GM18907 (cell line): Measurements from ENCODE around the gene DZIP3.
"Not testable (repeated sequence)": the region's sequence is repeated elsewhere in the genome, so short reads cannot be mapped to it uniquely, and the experiment has no call there.

Experiments
- ATAC-seq: cut with Tn5 transposase; IDR thresholded peaks from one replicate; pipeline ENCODE4 v1.9.1; 2021; ENCODE audit warnings: mild to moderate bottlenecking, moderate library complexity; ENCODE audit not compliant: unreplicated experiment

Gene DZIP3

DNA sequence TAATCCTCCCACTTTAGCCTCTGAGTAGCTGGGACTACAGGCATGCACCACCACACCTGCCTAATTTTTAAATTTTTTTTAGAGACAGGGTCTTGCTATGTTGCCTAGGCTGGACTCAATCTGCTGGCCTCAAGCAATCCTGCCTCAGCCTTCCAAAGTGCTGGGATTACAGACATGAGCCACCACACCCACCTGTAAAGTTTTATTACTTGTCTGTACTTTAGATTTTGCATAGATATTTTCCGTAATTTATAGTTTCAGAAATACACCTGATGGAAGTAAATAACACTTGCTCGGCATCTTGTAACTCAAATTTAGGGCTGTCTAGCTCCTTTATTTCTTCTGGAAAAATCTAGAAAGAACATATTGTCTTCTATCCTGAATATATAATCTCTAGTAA lies 5.8 kb downstream of the DZIP3 start:
- no peak for ATAC-seq

GRCh38 chr3:108598375-108598774 lies 8.9 kb downstream of the DZIP3 start:
- no peak for ATAC-seq

DNA sequence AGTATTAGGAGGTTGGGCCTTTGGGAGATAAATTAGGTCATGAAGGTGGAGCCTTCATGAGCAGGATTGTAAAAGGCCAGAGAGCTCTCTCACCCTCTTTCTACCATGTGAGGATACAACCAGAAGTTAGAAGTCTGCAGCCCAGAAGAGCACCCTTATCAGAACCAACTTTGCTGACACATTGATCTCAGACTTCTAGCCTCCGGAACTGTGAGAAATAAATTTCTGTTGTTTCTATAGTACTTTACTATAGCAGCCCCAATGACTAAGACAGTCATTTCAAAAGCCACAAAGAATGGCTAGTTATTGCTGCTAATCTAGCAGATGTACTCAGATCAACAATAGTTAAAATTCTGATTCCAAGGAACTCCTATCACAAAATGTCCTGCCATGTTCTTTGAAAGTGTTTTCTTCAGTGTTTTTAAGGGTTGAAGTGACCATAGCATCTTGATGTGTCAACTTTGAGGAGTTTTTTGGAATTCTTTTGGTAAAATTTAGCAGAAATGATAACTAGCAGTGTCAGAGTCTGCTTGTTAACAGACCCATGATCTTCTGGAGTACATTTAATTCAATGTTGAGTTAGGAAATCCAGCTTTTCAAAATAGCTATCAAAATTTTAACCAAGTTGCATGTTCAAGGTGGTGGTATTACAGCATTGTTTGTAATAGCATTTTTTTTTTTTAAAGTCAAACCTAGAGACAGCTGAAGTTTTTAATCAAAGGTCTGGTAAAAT lies 10.3 kb downstream of the DZIP3 start:
- no peak for ATAC-seq

DNA sequence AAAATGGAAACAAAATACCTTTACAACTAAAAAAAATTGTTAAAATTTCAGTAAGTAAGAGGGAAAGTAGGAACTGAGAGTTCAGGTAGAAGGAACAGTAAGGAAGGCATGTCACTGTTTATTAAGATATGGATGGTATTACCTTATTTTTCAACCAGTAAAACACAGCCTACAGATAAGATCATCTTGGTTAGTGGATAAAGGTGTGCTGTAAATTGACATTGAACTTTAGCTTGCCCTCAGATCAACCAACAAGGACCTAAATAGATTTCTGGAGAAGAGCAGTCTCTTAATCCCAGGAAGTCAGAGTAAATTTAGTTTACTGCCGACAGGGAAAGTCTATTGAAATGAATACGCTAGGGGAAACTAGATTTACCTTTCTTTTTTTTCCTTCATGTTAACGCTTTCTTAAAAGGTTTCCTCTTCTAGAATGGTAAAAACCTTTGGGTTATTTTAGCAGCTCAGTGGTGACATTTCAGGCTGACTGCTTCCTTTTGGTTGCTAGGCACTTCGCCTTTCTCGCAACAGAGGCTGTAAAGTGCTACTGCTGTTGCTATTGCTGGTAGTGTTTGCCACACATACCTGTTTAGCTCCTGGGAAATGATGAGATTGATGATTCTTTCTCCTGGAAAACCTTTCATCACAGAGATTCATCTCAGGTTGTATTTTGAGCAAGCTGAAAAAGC lies 12.9 kb downstream of the DZIP3 start:
- ATAC-seq = peak; percentile 77

GRCh38 chr3:108602935-108603294 lies 13.4 kb downstream of the DZIP3 start:
- no peak for ATAC-seq

DNA sequence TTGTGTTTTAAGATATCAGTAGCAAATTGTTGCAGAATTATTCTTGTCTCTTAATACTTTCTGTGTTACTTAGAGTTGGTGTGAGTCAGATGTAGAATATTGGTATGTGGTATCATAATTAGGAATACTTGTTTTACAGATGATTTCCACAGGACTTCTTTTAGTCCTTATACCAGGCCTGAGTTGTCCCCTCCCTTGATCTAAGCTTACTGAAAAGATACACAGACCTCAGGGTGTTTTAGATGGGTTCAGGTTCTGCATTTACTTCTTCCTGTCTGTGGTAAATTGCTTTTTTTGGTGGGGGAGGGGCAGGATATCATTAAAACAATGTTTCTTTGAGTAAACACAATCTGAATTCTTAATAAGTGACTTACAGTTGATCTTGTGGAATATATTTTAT lies 14.2 kb downstream of the DZIP3 start:
- ATAC-seq = no peak

- ATAC-seq = no peak
These were observed 15.5 kb downstream of the DZIP3 start for GRCh38 chr3:108605028-108605427.

GRCh38 chr3:108605491-108605890 lies 16.0 kb downstream of the DZIP3 start:
- no peak for ATAC-seq

GRCh38 chr3:108608750-108609149 lies 19.2 kb downstream of the DZIP3 start:
- no peak for ATAC-seq

GRCh38 chr3:108610651-108611050 lies 21.1 kb downstream of the DZIP3 start:
- no peak for ATAC-seq

DNA sequence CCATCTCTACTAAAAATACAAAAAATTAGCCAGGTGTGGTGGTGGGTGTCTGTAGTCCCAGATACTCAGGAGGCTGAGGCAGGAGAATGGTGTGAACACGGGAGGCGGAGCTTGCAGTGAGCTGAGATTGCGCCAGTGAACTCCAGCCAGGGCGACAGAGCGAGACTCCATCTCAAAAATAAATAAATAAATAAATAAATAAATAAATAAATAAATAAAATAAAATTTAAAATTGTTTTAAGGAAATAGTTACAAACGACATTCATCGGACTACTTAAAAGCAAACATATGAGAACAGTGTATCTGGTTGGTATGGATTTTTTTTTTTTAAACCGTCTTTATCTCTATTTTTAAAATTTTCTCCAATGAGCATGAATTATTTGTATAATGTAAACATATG lies 26.6 kb downstream of the DZIP3 start:
- ATAC-seq = not testable (repeated sequence)

DNA sequence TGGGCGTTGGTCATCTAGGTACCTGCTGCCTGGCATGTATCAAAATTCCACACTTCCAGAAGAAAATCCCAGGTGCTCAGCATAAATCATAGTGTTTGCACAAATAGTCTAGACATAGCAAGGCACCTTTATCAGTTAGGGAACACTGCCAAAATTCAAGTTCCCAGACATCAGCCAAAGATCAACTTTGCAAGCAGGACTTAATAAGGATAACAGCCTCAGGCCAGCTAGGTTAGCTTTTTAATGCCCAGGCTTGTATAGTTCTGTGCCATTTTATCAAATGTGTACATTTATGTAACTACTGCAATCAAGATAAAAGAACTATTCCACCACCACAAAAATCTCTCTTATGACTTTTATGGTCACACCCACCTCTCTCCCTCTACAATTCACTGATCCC lies 30.7 kb downstream of the DZIP3 start:
- ATAC-seq = no peak

DNA sequence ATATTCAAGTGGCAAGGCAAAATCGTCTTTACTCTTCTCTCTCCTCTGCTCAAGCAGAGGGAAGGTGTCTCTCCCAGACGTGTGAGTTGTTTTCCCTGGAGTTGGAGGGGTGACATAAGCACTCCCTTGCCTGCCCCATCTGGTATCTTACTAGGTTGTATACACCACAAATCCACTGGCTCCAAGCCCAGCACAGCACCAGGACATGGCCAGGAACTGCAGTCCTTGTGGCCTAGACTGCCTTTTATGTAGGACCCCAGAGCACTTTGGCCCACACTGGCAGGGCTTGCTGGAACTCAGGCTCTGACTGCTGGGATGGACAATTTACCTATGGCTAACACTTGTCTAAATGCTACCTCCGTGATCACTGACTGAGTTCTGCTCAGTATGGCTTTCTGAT lies 34.0 kb downstream of the DZIP3 start:
- no peak for ATAC-seq

- no peak for ATAC-seq
These were observed 40.5 kb downstream of the DZIP3 start for GRCh38 chr3:108629974-108630373.

GRCh38 chr3:108642526-108642925 lies 53.0 kb downstream of the DZIP3 start:
- ATAC-seq = no peak

DNA sequence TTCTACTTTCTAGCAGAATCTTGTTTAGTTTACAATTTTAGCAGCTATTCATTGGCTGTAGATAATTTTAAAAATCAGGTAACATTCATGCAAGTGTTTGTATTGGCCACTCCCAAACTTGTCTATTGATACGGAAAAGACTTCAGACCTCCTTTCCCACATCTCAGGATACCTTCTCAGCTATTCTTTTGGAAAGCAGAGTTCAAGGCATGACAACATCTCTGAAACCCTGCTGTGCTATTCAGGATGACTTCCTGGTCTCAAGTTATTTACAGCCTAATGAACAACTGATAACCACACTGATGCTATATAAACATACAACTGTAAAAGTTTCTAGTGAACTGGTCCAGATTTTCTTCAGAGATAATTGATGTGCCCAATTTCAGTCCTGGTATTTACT lies 55.8 kb downstream of the DZIP3 start:
- ATAC-seq = no peak

DNA sequence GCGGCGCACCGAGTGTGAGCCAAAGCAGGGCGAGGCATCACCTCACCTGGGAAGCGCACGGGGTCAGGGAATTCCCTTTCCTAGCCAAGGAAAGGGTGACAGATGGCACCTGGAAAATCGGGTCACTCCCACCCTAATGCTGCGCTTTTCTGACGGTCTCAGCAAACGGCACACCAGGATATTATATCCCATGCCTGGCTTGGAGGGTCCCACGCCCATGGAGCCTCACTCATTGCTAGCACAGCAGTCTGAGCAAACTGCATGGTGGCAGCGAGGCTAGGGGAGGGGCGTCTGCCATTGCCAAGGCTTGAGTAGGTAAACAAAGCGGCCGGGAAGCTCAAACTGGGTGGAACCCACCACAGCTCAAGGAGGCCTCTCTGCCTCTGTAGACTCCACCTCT lies 66.1 kb downstream of the DZIP3 start:
- not testable (repeated sequence) for ATAC-seq

- no peak for ATAC-seq
These were observed 72.2 kb downstream of the DZIP3 start for GRCh38 chr3:108661699-108662098.

DNA sequence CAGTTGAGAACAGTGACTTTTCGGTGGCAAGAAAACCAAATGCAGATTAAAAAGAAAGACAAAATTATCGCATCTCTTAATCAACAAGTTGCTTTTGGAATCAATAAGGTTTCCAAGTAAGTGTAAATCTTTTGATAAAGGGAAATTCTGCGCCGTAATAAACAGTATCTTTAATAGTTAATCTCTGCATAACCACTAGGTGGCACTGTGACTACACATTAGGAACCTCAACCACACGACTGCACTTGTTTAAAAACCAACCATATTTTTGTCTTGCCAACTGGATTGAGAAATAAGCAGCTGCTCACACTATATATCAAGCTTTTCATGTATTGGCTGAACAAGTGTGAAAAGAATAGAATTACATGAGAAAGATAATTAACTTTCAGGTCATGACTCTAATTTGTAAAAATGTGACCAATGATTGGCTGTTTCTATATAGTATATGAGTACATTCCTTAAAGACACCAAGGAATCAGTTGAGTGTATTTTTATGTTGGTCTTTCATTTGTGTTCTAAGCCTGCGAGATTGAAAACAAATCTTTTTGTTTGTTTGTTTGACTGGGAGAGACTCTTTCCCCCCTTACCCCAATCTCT lies 72.7 kb downstream of the DZIP3 start:
- ATAC-seq = peak; percentile 87

GRCh38 chr3:108664266-108664665 lies 74.7 kb downstream of the DZIP3 start:
- no peak for ATAC-seq

DNA sequence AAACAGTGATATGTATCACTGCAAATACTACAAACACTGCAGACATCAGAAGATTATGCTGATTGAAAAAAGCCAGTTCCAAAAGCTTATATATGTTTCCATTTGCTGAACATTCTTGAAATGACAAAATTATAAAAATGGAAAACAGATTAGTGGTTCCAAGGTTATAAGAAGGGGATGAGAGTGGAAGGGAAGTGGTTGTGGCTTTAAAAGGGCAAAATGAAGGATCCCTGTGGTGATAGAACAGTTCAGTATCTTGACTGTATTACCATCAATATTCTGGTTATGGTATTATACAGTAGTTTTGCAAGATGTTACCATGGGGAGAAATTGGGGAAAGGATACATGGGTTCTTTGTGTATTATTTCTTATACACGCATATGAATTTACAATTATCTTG lies 77.8 kb downstream of the DZIP3 start:
- ATAC-seq = no peak

DNA sequence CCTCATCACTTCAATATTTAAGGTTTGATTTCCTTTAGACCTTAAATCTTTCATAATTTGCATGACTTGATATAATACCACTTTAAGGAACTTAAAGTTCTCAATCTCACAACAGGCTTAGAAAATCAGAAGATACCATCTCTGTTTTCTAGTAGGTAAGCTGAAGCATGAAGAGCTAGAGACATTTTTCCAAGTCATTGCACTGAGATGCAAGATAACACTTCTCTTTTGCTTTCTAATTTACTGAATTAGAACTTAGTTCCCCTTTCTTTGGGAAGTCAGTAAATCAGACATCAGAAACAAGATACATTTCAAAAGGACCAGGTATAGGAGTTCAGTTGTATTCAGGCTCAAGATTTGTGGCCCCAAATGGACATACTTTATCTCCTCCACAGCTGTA lies 79.7 kb downstream of the DZIP3 start:
- no peak for ATAC-seq
